M059J (cell line): ENCODE measurements around the gene BBLN. TPM values are rescaled to one million over a fixed set of nuclear protein-coding genes. Genes with fewer than 3 reads are reported as not detected.
"Not testable (repeated sequence)": the region's sequence is repeated elsewhere in the genome, so short reads cannot be mapped to it uniquely, and the experiment has no call there.

Experiments
- DNase-seq: peaks from one replicate; pipeline ENCODE4 v3.0.0-alpha.2; 2012; ENCODE audit warnings: low read depth
- total RNA-seq: library from RNA; depleted of rRNA; stranded (reverse); fragments of >200 nt; shearing (Covaris generic); gene quantifications from 2 replicates; pipeline ENCODE4 v1.2.3, GENCODE V29; 2014

The BBLN gene
- total RNA-seq, 1 experiment from 2014 or later: 289 TPM

GRCh38 chr9:128163523-128164306 lies 3.6 kb downstream of the BBLN start:
- no peak for DNase-seq

GRCh38 chr9:128164307-128164885 lies 4.3 kb downstream of the BBLN start:
- DNase-seq: peak; percentile 39

GRCh38 chr9:128166169-128166568 lies 6.1 kb downstream of the BBLN start:
- no peak for DNase-seq

GRCh38 chr9:128167209-128167608 lies 7.1 kb downstream of the BBLN start:
- no peak for DNase-seq

GRCh38 chr9:128168731-128169308 lies 8.8 kb downstream of the BBLN start:
- DNase-seq: peak; percentile 85

GRCh38 chr9:128169492-128169891 lies 9.4 kb downstream of the BBLN start:
- DNase-seq: no peak

GRCh38 chr9:128169925-128170324 lies 9.9 kb downstream of the BBLN start:
- DNase-seq: no peak

- DNase-seq: no peak
These were observed 14.0 kb downstream of the BBLN start for GRCh38 chr9:128174062-128174461.

- DNase-seq: peak; percentile 50
These were observed 15.1 kb downstream of the BBLN start for GRCh38 chr9:128175102-128175563.

- peak; percentile 20 for DNase-seq
These were observed 15.7 kb downstream of the BBLN start for GRCh38 chr9:128175726-128176125.

- DNase-seq: no peak
These were observed 18.9 kb downstream of the BBLN start for GRCh38 chr9:128178806-128179431.

- DNase-seq: no peak
These were observed 19.9 kb downstream of the BBLN start for GRCh38 chr9:128180001-128180400.

GRCh38 chr9:128180447-128180846 lies 20.4 kb downstream of the BBLN start:
- no peak for DNase-seq

GRCh38 chr9:128181480-128181879 lies 21.4 kb downstream of the BBLN start:
- DNase-seq: not testable (repeated sequence)

- DNase-seq: no peak
These were observed 23.0 kb downstream of the BBLN start for GRCh38 chr9:128182893-128183588.

- no peak for DNase-seq
These were observed 26.2 kb downstream of the BBLN start for GRCh38 chr9:128185979-128186965.

- no peak for DNase-seq
These were observed 27.3 kb downstream of the BBLN start for GRCh38 chr9:128187361-128187760.

- peak; percentile 31 for DNase-seq
These were observed 28.1 kb downstream of the BBLN start for GRCh38 chr9:128188209-128188608.

GRCh38 chr9:128190013-128190412 lies 29.9 kb downstream of the BBLN start:
- DNase-seq: no peak

GRCh38 chr9:128190516-128191405 lies 30.7 kb downstream of the BBLN start:
- no peak for DNase-seq
